Pons (tissue), 1 donor: ENCODE data around the gene ZFYVE28.
A peak's percentile ranks its signal among the peaks of the same experiment; 100 is the strongest.
"Not testable (repeated sequence)": the region's sequence is repeated elsewhere in the genome, so short reads cannot be mapped to it uniquely, and the experiment has no call there.

Source experiments
- DNase-seq: peaks from one replicate; pipeline ENCODE4 v3.0.0-alpha.2; 2016; ENCODE audit warnings: low spot score

ZFYVE28 gene

GRCh38 chr4:2289311-2289954 lies 129.0 kb downstream of the ZFYVE28 start:
- DNase-seq: no peak

DNA sequence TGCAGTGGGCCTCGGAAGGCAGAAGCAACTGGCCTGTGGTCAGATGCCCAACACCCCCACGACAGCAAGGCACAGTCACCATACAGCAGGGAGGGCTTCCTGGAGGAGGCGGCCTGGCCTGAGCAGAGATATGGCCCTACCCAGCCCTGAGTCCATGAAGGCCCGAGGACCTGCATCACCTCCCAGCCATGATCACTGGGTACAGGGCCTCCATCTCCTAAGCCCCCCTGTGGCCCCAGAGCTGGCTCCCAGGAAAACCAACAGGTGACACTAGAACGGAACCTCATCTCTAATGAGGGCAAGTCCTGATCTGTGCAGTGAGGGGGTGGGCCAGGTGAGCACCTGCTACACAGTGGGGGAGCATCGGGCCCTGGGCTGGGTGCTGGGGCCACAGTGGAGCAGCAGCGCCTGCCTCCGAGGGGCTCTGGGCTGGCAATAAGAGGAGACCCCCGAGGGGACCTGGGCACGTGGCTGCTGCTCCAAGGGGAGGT lies 130.3 kb downstream of the ZFYVE28 start:
- DNase-seq: no peak

DNA sequence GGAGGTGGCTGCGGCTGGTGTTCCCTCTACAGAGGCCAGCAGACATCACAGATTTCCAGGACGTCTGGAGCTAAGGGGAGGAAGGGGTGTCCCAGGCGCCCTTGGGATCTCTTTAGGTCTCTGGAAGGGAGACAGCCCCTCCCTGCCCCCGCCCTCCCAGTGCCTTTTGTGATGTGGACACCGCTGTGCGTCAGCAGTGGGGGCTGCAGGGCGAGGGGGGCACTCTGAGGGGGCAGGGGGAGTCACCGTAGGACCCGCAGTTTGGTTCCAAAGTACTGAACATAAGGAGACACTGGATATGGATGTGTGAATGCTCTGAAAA lies 130.9 kb downstream of the ZFYVE28 start:
- DNase-seq: no peak

DNA sequence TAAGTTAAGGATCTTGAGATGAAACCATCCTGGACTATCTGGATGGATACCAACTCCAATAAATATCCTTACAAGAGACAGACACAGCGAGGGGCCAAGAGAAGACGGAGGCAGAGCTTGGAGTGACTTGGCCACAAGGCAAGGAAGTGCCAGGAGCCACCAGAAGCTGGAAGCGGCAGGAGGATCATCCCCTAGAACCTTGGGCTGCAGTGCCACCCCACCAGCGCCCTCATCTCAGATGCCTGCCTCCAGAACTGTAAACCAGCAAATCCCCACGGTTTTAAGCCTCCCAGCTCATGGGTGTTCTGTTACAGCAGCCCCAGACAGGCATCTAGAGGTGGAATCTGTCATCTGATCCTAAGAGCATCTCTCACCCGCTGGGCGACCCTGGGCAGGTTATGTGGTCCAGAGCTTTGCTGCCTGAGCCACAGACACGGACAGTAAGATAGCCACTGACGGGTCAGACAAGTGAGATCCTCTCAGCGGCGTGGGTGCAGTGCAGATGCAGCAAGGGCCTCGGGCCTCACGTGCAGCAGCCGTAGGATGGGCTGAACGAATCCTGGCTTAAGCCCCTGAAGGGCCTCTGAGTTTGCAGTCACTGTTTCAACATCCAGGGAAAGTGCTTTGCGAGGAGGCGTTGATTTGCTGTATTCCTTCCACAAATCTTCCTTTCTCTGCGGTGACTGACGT lies 131.4 kb downstream of the ZFYVE28 start:
- DNase-seq: no peak

GRCh38 chr4:2285613-2286381 lies 132.6 kb downstream of the ZFYVE28 start:
- DNase-seq: no peak

GRCh38 chr4:2284934-2285612 lies 133.4 kb downstream of the ZFYVE28 start:
- DNase-seq: no peak

GRCh38 chr4:2284161-2284933 lies 134.1 kb downstream of the ZFYVE28 start:
- no peak for DNase-seq

DNA sequence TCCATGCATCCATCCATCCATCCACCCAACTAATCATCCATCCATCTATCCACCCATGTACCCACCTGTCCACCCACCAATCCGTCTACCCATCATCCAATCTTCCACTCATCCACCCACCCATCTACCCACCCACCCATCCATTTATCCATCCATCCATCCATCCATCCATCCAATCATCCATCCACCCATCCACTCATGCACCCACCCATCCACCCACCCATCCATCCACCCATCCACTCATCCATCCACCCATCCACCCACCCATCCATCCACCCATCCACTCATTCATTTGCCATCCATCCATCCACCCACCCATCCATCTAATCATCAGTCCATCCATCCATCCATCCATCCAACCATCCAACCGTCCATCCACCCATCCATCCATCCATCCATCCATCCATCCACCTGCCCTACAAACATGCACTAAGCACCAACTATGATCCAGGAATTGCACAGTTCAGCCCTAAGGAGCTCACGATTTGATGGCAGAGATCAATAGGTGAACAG lies 135.2 kb downstream of the ZFYVE28 start:
- no peak for DNase-seq

DNA sequence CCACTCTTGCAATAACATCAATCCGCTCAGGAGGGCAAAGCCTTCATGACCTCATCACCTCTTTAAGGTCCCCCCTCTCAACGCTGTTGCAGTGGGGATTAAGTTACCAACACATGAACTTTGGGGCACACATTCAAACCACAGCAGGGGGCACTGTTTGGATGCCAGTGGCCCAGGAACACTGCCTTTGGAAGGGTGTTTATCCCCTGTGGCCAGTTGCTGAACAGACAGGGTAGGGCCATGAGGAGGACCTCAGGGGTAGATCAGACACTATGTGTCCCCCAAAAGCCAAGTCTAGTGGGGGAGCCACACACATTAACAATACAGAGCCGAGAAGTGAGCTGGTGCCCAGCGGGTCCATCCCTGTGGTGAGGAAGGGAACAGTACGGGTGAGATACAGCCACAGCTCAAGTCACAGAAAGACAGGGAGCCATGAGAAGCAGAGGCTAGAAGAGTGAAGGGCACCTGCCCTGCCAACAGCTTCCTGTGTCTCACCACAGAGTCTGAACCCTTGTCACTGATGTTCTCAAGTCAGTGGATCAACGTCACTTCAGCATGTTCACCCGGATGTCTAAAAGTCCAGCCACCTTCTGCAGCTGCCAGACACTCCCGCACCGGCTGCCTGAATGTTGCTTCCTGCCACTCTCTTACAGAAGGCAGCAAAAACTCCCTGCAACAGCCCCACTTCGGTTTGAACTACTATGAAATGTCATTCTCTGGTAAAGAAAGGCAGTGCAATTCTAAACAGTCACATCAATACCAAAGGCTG lies 136.7 kb downstream of the ZFYVE28 start:
- no peak for DNase-seq

DNA sequence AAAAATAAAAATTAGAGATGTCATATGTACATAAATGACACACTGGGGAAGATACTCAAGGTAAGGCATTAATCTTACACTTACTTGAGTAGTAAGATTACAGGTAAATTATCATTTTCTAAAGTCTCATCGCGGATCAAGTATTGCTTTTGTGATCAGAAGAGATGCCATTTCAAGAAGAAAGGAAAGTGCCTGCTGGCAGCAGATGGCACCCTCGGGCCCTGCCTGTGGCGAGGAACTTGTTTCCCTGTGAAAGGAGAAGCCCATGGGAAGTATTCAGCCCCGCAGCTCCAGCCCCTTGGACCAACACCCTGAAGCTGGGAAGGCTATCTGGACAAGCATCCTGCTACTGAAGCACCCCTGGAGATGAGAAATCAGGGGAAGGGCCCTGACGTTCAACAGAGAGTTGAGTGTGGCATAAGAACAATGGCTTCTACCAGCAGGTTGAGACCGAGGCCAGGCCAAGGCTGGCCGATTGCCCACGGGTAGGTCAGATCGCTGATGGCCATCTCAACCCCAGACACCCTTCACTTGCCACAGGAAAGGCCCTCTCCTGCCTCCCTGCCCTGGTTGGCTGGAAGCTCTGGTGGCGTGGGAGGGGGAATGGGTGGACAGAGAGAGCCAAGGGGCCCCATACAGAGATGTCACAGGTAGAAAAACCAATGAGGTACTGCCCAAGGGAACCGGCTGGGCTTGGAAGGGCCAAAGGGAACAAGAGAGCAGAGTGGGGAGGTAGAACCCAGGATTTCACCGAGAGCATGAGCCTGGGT lies 137.7 kb downstream of the ZFYVE28 start:
- peak; percentile 67 for DNase-seq

- DNase-seq: no peak
Observed at GRCh38 chr4:2277956-2278355, 140.5 kb downstream of the ZFYVE28 start.

GRCh38 chr4:2276581-2277325 lies 141.7 kb downstream of the ZFYVE28 start:
- DNase-seq: no peak

DNA sequence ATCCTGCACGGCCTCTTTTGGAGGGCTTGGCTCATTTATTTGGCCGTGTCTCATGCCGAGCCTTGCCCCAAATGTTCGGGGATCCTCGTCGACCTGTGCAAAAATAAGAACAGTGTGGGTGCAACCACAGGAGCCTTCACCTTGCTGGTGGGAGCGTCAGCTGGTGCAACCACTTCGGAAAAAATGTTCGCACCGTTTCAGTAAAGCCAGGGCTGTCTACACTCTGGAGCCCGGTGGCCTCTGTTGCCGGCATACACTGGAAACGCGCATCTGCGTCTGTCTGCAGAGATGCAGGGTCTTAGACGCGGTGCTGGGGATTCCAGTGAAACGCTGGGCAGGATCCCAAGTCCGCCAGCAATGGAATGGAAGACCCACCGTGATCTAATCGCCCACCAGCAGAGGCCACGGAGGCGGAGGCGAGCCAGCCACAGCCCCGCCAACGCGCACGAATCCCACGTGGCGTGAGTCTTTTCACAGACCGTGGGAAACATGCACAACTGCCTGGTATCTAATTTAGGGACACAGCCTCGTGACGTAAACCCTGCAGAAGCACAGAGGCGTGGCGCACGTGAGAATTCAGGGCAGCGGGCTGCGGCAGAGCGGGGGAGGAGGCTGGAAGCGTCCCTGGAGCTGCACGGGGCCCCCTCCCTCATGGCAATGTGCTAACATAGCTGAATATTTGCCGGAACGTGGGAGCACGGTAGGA lies 142.7 kb downstream of the ZFYVE28 start:
- DNase-seq: no peak

- DNase-seq: not testable (repeated sequence)
Observed at GRCh38 chr4:2275044-2275397, 143.4 kb downstream of the ZFYVE28 start.

- no peak for DNase-seq
Observed at GRCh38 chr4:2274320-2275043, 144.0 kb downstream of the ZFYVE28 start.

GRCh38 chr4:2273657-2274319 lies 144.7 kb downstream of the ZFYVE28 start:
- DNase-seq: no peak

GRCh38 chr4:2273221-2273620 lies 145.2 kb downstream of the ZFYVE28 start:
- no peak for DNase-seq

DNA sequence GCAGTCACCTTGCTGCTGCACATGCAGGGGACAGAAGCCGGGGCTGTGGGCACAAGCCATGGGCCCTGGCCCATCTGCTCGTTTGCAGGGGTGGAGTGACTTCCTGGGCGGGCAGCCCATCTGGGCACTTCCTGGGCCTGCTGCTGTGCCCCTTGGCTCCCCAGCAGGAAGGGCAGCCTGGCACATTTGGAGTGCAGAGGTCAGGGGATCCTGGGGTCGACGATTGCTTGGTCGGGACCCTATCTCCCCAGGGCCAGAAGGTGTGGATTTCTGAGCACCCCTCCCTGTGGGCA lies 145.7 kb downstream of the ZFYVE28 start:
- DNase-seq: no peak
